ENCODE results near the gene ARHGEF7.

DNA sequence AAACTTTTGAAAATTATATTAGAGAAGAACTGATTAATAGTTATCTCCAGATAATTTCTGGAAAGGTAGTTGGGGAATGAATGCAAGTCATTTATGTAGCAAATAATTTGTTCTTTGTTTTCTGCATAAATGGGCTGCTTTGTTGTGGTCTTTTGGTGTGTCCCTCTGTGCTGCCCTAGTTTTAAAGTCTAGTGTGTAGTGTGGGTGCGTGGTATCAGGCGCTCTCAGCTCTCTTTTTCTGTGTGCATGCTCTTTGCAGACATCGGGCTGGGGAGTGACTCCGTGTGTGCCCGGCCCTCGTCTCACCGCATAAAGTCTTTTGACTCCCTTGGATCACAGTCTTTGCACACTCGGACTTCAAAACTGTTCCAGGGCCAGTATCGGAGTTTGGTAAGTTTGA is 94.5 kb downstream of the ARHGEF7 start:
- TF ChIP-seq, protein P1, sequence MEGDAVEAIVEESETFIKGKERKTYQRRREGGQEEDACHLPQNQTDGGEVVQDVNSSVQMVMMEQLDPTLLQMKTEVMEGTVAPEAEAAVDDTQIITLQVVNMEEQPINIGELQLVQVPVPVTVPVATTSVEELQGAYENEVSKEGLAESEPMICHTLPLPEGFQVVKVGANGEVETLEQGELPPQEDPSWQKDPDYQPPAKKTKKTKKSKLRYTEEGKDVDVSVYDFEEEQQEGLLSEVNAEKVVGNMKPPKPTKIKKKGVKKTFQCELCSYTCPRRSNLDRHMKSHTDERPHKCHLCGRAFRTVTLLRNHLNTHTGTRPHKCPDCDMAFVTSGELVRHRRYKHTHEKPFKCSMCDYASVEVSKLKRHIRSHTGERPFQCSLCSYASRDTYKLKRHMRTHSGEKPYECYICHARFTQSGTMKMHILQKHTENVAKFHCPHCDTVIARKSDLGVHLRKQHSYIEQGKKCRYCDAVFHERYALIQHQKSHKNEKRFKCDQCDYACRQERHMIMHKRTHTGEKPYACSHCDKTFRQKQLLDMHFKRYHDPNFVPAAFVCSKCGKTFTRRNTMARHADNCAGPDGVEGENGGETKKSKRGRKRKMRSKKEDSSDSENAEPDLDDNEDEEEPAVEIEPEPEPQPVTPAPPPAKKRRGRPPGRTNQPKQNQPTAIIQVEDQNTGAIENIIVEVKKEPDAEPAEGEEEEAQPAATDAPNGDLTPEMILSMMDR (IDR thresholded peaks at IDR 0.05), result no peak
- TF ChIP-seq POLR2A (IDR thresholded peaks at IDR 0.05), result no peak

All from stomach (tissue), 4 donors.